ENCODE results near the gene LSM4. TPM values are rescaled to one million over a fixed set of nuclear protein-coding genes. Genes with fewer than 3 reads are reported as not detected.
"Not testable (repeated sequence)": the region's sequence is repeated elsewhere in the genome, so short reads cannot be mapped to it uniquely, and the experiment has no call there.

LSM4 gene
- total and polyA plus RNA-seq, 2 donors (not counting 1 experiment from before 2014, with no cell fraction given): 50.9 to 124 TPM

DNA sequence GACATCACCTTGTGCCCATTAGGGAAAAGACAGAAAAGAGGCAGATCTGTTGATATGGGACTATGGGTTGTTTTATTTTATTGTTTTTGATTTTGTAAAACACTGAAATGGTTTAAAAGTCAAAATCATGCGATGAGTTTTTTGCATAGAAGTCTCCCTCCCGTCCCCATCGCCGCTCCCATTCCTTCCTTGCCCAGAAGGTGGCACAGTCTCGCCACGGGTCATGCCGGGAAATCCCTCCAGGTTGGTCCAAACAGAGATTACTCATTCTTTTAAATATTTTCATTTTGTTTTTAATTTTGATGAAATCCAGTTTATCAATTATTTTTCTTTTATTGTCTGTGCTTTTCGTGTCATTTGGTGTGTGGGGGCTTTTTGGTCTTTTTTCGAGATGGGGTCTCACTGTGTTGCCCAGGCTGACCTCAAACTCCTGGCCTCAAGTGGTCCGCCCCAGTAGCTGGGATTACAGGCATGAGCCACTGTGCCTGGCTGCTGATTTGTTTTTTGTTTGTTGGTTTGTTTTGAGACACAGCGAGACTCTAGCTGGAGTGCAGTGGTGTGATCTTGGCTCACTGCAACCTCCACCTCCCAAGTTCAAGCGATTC, 26.8 kb upstream of the LSM4 start:
- no peaks in the 10 kb centered on the region for H3K36me3 ChIP-seq (ENCODE audit: control insufficient read depth, insufficient read depth, low read length)
- peaks cover 2% of the 10 kb centered on the region for H3K4me1 ChIP-seq (ENCODE audit: control insufficient read depth, extremely low read depth, insufficient read depth, low read length)
- no peak for TF ChIP-seq EZH2 (IDR thresholded peaks at IDR 0.05; ENCODE audit: low read length, missing control alignments)
- TF ChIP-seq, protein P1, sequence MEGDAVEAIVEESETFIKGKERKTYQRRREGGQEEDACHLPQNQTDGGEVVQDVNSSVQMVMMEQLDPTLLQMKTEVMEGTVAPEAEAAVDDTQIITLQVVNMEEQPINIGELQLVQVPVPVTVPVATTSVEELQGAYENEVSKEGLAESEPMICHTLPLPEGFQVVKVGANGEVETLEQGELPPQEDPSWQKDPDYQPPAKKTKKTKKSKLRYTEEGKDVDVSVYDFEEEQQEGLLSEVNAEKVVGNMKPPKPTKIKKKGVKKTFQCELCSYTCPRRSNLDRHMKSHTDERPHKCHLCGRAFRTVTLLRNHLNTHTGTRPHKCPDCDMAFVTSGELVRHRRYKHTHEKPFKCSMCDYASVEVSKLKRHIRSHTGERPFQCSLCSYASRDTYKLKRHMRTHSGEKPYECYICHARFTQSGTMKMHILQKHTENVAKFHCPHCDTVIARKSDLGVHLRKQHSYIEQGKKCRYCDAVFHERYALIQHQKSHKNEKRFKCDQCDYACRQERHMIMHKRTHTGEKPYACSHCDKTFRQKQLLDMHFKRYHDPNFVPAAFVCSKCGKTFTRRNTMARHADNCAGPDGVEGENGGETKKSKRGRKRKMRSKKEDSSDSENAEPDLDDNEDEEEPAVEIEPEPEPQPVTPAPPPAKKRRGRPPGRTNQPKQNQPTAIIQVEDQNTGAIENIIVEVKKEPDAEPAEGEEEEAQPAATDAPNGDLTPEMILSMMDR (conservative IDR thresholded peaks at IDR 0.05 in 1 of 2, IDR thresholded peaks at IDR 0.05 in 1 of 2; ENCODE audit: low read depth in 1 of 2, low read length in 2 of 2): peak; percentile 85 to 90
- no peak overlapping the region for H3K9ac ChIP-seq (ENCODE audit: insufficient read depth, low read length)
- H4K20me1 ChIP-seq (ENCODE audit: control insufficient read depth, extremely low read depth, insufficient read depth, low read length): no peaks in the 10 kb centered on the region
- H3K27me3 ChIP-seq (ENCODE audit: control insufficient read depth, insufficient read depth, low read length): no peaks in the 10 kb centered on the region
- no peak overlapping the region for H3K4me2 ChIP-seq (ENCODE audit: extremely low read depth, insufficient read depth, low read length)
- H3K9me3 ChIP-seq (ENCODE audit: control insufficient read depth, insufficient read depth, low read depth, low read length): no peaks in the 10 kb centered on the region
- no peak overlapping the region for H3K4me3 ChIP-seq (replicated peaks in 1 of 4; ENCODE audit: control extremely low read depth in 1 of 4, insufficient read depth in 1 of 4, low read depth in 3 of 4, low read length in 4 of 4)
- H3K27ac ChIP-seq (ENCODE audit: insufficient read depth, low read length): no peak overlapping the region
- H3K79me2 ChIP-seq (ENCODE audit: control insufficient read depth, insufficient read depth, low read length): no peaks in the 10 kb centered on the region
- H2AFZ ChIP-seq (ENCODE audit: low read length): no peak overlapping the region
- peak; percentile 47 to 69 for DNase-seq (ENCODE audit: low read depth in 2 of 2)

DNA sequence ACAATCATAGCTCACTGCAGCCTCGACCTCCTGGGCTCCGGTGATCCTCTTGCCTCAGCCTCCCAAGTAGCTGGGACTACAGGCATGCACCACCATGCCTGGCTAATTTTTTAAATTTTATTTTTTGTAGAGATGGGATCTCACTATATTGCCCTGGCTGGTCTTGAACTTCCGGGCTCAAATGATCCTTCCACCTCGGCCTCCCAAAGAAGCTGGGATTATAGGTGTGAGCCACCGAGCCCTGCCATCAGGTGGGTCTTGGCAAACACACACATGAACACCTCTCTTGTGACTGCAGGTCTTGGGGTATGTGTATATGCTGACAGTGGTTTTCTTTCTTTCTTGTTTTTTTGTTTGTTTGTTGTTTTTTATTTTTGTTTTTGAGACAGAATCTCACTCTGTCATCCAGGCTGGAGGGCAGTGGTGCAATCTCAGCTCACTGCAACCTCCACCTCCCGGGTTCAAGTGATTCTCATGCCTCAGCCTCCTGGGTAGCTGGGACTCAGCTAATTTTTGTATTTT, 26.0 kb upstream of the LSM4 start:
- not testable (repeated sequence) for H4K20me1 ChIP-seq (ENCODE audit: control insufficient read depth, extremely low read depth, insufficient read depth, low read length); H3K79me2 ChIP-seq (ENCODE audit: control insufficient read depth, insufficient read depth, low read length); DNase-seq (ENCODE audit: low read depth in 2 of 2); H3K9me3 ChIP-seq (ENCODE audit: control insufficient read depth, insufficient read depth, low read depth, low read length); H3K4me2 ChIP-seq (ENCODE audit: extremely low read depth, insufficient read depth, low read length); H3K9ac ChIP-seq (ENCODE audit: insufficient read depth, low read length); H3K27ac ChIP-seq (ENCODE audit: insufficient read depth, low read length); H3K36me3 ChIP-seq (ENCODE audit: control insufficient read depth, insufficient read depth, low read length); H3K4me1 ChIP-seq (ENCODE audit: control insufficient read depth, extremely low read depth, insufficient read depth, low read length); H3K27me3 ChIP-seq (ENCODE audit: control insufficient read depth, insufficient read depth, low read length); H2AFZ ChIP-seq (ENCODE audit: low read length); H3K4me3 ChIP-seq (replicated peaks in 1 of 4; ENCODE audit: control extremely low read depth in 1 of 4, insufficient read depth in 1 of 4, low read depth in 3 of 4, low read length in 4 of 4)

DNA sequence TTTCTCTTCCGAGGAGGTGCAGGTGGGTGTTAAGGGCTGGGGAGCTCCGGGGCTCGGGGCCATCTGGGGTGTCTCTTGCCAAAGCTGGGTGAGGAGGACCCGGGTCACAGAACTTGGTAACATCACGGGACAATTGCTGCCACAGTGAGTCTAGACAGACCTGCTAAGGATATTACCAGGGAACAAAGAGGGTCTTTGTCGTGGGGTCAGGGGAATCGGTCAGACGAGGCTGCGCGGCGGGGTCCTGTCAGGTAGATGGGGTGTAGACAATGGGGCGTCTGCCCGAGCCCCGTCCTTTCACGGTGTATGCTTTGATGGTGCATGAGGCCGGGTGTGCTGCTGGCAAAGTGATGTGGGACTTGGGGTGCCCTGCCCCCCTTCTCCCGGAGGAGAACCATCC, 25.3 kb upstream of the LSM4 start:
- Histone ChIP-seq H3K4me1 (ENCODE audit: control insufficient read depth, extremely low read depth, insufficient read depth, low read length) (peaks cover 3% of the 10 kb centered on the region), H2AFZ (ENCODE audit: low read length) (no peak overlapping the region), H3K4me2 (ENCODE audit: extremely low read depth, insufficient read depth, low read length) (no peak overlapping the region), H3K9me3 (ENCODE audit: control insufficient read depth, insufficient read depth, low read depth, low read length) (no peaks in the 10 kb centered on the region), H3K79me2 (ENCODE audit: control insufficient read depth, insufficient read depth, low read length) (no peaks in the 10 kb centered on the region), H4K20me1 (ENCODE audit: control insufficient read depth, extremely low read depth, insufficient read depth, low read length) (no peaks in the 10 kb centered on the region), H3K36me3 (ENCODE audit: control insufficient read depth, insufficient read depth, low read length) (no peaks in the 10 kb centered on the region), H3K27me3 (ENCODE audit: control insufficient read depth, insufficient read depth, low read length) (no peaks in the 10 kb centered on the region), H3K27ac (ENCODE audit: insufficient read depth, low read length) (no peak overlapping the region), H3K9ac (ENCODE audit: insufficient read depth, low read length) (no peak overlapping the region), H3K4me3 (replicated peaks in 1 of 4; ENCODE audit: control extremely low read depth in 1 of 4, insufficient read depth in 1 of 4, low read depth in 3 of 4, low read length in 4 of 4) (no peak overlapping the region)
- no peak for TF ChIP-seq EZH2 (IDR thresholded peaks at IDR 0.05; ENCODE audit: low read length, missing control alignments)
- TF ChIP-seq, protein P1 (conservative IDR thresholded peaks at IDR 0.05 in 1 of 2, IDR thresholded peaks at IDR 0.05 in 1 of 2; ENCODE audit: low read depth in 1 of 2, low read length in 2 of 2): no peak
- DNase-seq (ENCODE audit: low read depth in 2 of 2): no peak

Measured in fibroblast of lung (primary cell).